Sciatic nerve (tissue), 2 donors: ENCODE data around the gene ALDH3B1. TPM values are rescaled to one million over a fixed set of nuclear protein-coding genes. Genes with fewer than 3 reads are reported as not detected.

Source experiments
- ATAC-seq: fragments of 200-7000 bp; cut with Tn5 transposase; one replicate; pipeline ENCODE4 v1.9.1; 2020; ENCODE audit warnings: mild to moderate bottlenecking, moderate library complexity
- DNase-seq: peaks from one replicate; pipeline ENCODE4 v3.0.0-alpha.2; 2020; ENCODE audit warnings: low spot score
- intact Hi-C: fragments of 100-400 bp; cut with DNase I; formaldehyde crosslinking; loops from one replicate; pipeline ENCODE4 v1.14.2; 2022
- total RNA-seq: library from RNA; stranded (reverse); fragmentation: NEBNext Ultra II Directional; extraction: Animal tissue kit (Norgen Biotek cat#: 25700); gene quantifications from one replicate; pipeline ENCODE4 v1.2.1, GENCODE V29; 2021
- donor health status: DM: no; HTN: no; CAD: no.
- donor health status: DM: no; HTN: no; CAD: no.

Gene ALDH3B1
- total RNA-seq, 1 donor from 2014 or later = 46.7 TPM

- intact Hi-C loops = no loop called here
- ATAC-seq (no peak), DNase-seq (peak; percentile 56)
Measured at GRCh38 chr11:68051191-68052136, 41.3 kb downstream of the ALDH3B1 start.

- no peak for DNase-seq
- ATAC-seq = no peak
- intact Hi-C loops = no loop called here
Measured at GRCh38 chr11:68052137-68052873, 42.2 kb downstream of the ALDH3B1 start.

GRCh38 chr11:68053117-68053516 lies 43.0 kb downstream of the ALDH3B1 start:
- DNase-seq (no peak), ATAC-seq (peak; percentile 34)
- intact Hi-C loops = no loop called here

- ATAC-seq (no peak), DNase-seq (no peak)
- intact Hi-C loops = no loop called here
Measured at GRCh38 chr11:68053981-68054812, 44.1 kb downstream of the ALDH3B1 start.

- intact Hi-C loops = no loop called here
- ATAC-seq (no peak), DNase-seq (no peak)
Measured at GRCh38 chr11:68056317-68057285, 46.5 kb downstream of the ALDH3B1 start.

GRCh38 chr11:68057807-68058206 lies 47.7 kb downstream of the ALDH3B1 start:
- DNase-seq (peak; percentile 9), ATAC-seq (no peak)
- intact Hi-C loops = no loop called here

GRCh38 chr11:68061508-68061907 lies 51.4 kb downstream of the ALDH3B1 start:
- no peak for ATAC-seq
- DNase-seq = no peak

GRCh38 chr11:68064926-68065325 lies 54.8 kb downstream of the ALDH3B1 start:
- ATAC-seq = no peak
- no peak for DNase-seq
- intact Hi-C loops = no loop called here

More at GRCh38 chr11:68061508-68061907, 51.4 kb downstream of the ALDH3B1 start:
- intact Hi-C loops = no loop called here

- intact Hi-C loops = no loop called here
- DNase-seq = no peak
- no peak for ATAC-seq
Measured at GRCh38 chr11:68065841-68066240, 55.7 kb downstream of the ALDH3B1 start.

- DNase-seq (no peak), ATAC-seq (no peak)
- intact Hi-C loops = no loop called here
Measured at GRCh38 chr11:68066742-68067141, 56.6 kb downstream of the ALDH3B1 start.

GRCh38 chr11:68067991-68068390 lies 57.9 kb downstream of the ALDH3B1 start:
- intact Hi-C loops = no loop called here
- DNase-seq (no peak), ATAC-seq (no peak)

GRCh38 chr11:68071281-68072048 lies 61.3 kb downstream of the ALDH3B1 start:
- ATAC-seq = no peak
- intact Hi-C loops = no loop called here

GRCh38 chr11:68074584-68075352 lies 64.6 kb downstream of the ALDH3B1 start:
- intact Hi-C loops = no loop called here
- DNase-seq (no peak), ATAC-seq (no peak)

More at GRCh38 chr11:68071281-68072048, 61.3 kb downstream of the ALDH3B1 start:
- no peak for DNase-seq

- DNase-seq (no peak), ATAC-seq (no peak)
- intact Hi-C loops = no loop called here
Measured at GRCh38 chr11:68076371-68077042, 66.4 kb downstream of the ALDH3B1 start.

- DNase-seq (no peak), ATAC-seq (peak; percentile 34)
- intact Hi-C loops = no loop called here
Measured at GRCh38 chr11:68077617-68078582, 67.8 kb downstream of the ALDH3B1 start.
